ENCODE measurements around the gene SDHAF1. TPM values are rescaled to one million over a fixed set of nuclear protein-coding genes. Genes with fewer than 3 reads are reported as not detected.
"Not testable (repeated sequence)": the region's sequence is repeated elsewhere in the genome, so short reads cannot be mapped to it uniquely, and the experiment has no call there.

The SDHAF1 gene
- total and polyA plus RNA-seq, 5 donors = 10.9 to 14.9 (median 12.9) TPM

- Histone ChIP-seq H3K4me3 (ENCODE audit: low read length) (no peak overlapping the region), H3K9me3 (ENCODE audit: control insufficient read depth, low read length) (no peaks in the 10 kb centered on the region), H3K27me3 (ENCODE audit: control insufficient read depth, insufficient read depth) (no peaks in the 10 kb centered on the region), H3K4me1 (ENCODE audit: control insufficient read depth, insufficient read depth, low read length) (no peaks in the 10 kb centered on the region), H3K27ac (ENCODE audit: low read length) (no peak overlapping the region)
- WGBS = under 1% methylated on average over 9 of the region's 9 CpGs
- peak in 1 of 2 donors; percentile 43 for ATAC-seq
- DNase-seq = no peak
- intact Hi-C loops (cut with DNase I) = no loop called here
Observed at GRCh38 chr19:35963514-35963913, 31.5 kb upstream of the SDHAF1 start.

- intact Hi-C loops (cut with DNase I) = no loop called here
- H3K27ac ChIP-seq (ENCODE audit: low read length) = no peak overlapping the region
- no peaks in the 10 kb centered on the region for H3K9me3 ChIP-seq (ENCODE audit: control insufficient read depth, low read length)
- WGBS = 74% methylated on average over 3 of the region's 3 CpGs
- ATAC-seq (no peak), DNase-seq (no peak)
- H3K4me1 ChIP-seq (ENCODE audit: control insufficient read depth, insufficient read depth, low read length) = no peaks in the 10 kb centered on the region
- no peaks in the 10 kb centered on the region for H3K27me3 ChIP-seq (ENCODE audit: control insufficient read depth, insufficient read depth)
- H3K4me3 ChIP-seq (ENCODE audit: low read length) = no peak overlapping the region
Observed at GRCh38 chr19:35966771-35967170, 28.2 kb upstream of the SDHAF1 start.

- DNase-seq = no peak
- ATAC-seq = no peak
- 42% methylated on average over 8 of the region's 8 CpGs for WGBS
- Histone ChIP-seq H3K27ac (ENCODE audit: low read length) (no peak overlapping the region), H3K4me3 (ENCODE audit: low read length) (no peak overlapping the region), H3K4me1 (ENCODE audit: control insufficient read depth, insufficient read depth, low read length) (no peaks in the 10 kb centered on the region), H3K27me3 (ENCODE audit: control insufficient read depth, insufficient read depth) (no peaks in the 10 kb centered on the region), H3K9me3 (ENCODE audit: control insufficient read depth, low read length) (no peaks in the 10 kb centered on the region)
- intact Hi-C loops (cut with DNase I) = no loop called here
Observed at GRCh38 chr19:35973487-35973886, 21.5 kb upstream of the SDHAF1 start.

- ATAC-seq (no peak), DNase-seq (no peak)
- intact Hi-C loops (cut with DNase I) = no loop called here
- H3K27ac ChIP-seq (ENCODE audit: low read length) = no peak overlapping the region
- no peaks in the 10 kb centered on the region for H3K27me3 ChIP-seq (ENCODE audit: control insufficient read depth, insufficient read depth)
- no peak overlapping the region for H3K4me3 ChIP-seq (ENCODE audit: low read length)
- no peaks in the 10 kb centered on the region for H3K4me1 ChIP-seq (ENCODE audit: control insufficient read depth, insufficient read depth, low read length)
- WGBS = 32% methylated on average over 5 of the region's 5 CpGs
- no peaks in the 10 kb centered on the region for H3K9me3 ChIP-seq (ENCODE audit: control insufficient read depth, low read length)
Observed at GRCh38 chr19:35975608-35976214, 19.3 kb upstream of the SDHAF1 start.

GRCh38 chr19:35977446-35978222 lies 17.4 kb upstream of the SDHAF1 start:
- no peaks in the 10 kb centered on the region for H3K9me3 ChIP-seq (ENCODE audit: control insufficient read depth, low read length)
- H3K4me1 ChIP-seq (ENCODE audit: control insufficient read depth, insufficient read depth, low read length) = no peaks in the 10 kb centered on the region
- H3K27ac ChIP-seq (ENCODE audit: low read length) = no peak overlapping the region
- ATAC-seq (no peak), DNase-seq (no peak)
- H3K27me3 ChIP-seq (ENCODE audit: control insufficient read depth, insufficient read depth) = no peaks in the 10 kb centered on the region
- 52% methylated on average over 14 of the region's 14 CpGs for WGBS
- no peak overlapping the region for H3K4me3 ChIP-seq (ENCODE audit: low read length)
- intact Hi-C loops (cut with DNase I) = no loop called here

- H3K4me3 ChIP-seq (ENCODE audit: low read length) = no peak overlapping the region
- no peaks in the 10 kb centered on the region for H3K9me3 ChIP-seq (ENCODE audit: control insufficient read depth, low read length)
- WGBS = 44% methylated on average over 5 of the region's 5 CpGs
- intact Hi-C loops (cut with DNase I) = no loop called here
- H3K27me3 ChIP-seq (ENCODE audit: control insufficient read depth, insufficient read depth) = no peaks in the 10 kb centered on the region
- DNase-seq (no peak), ATAC-seq (no peak)
- H3K4me1 ChIP-seq (ENCODE audit: control insufficient read depth, insufficient read depth, low read length) = no peaks in the 10 kb centered on the region
- no peak overlapping the region for H3K27ac ChIP-seq (ENCODE audit: low read length)
Observed at GRCh38 chr19:35978271-35978670, 16.7 kb upstream of the SDHAF1 start.

DNA sequence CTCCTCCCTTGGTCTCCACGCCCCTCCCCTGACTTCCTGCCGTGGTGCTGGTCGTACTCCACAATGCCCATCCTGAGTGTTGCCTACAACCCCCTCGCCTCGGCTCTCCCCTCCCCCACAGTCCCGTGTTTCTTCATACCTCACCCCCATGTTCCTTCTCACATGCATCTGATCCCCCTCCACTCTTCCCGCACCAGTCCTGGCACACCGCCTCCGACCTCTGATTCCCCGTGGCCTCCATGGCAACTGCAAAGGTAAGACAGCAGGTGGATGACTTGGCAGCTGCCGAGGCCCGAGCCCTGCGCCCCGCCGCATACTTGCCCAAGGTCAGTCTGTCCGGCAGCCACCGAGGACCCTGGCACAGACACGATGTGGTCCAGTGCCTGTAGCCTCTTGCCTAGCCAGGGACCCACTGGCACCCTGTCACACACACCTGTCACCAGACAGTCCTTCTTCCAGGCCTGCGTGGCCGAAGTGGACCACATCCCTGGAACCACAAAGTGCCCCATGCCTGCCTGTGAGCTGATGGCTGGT lies 16.1 kb upstream of the SDHAF1 start:
- Histone ChIP-seq H3K9me3 (ENCODE audit: control insufficient read depth, low read length) (no peaks in the 10 kb centered on the region), H3K4me1 (ENCODE audit: control insufficient read depth, insufficient read depth, low read length) (no peaks in the 10 kb centered on the region), H3K4me3 (ENCODE audit: low read length) (no peak overlapping the region), H3K27me3 (ENCODE audit: control insufficient read depth, insufficient read depth) (no peaks in the 10 kb centered on the region), H3K27ac (ENCODE audit: low read length) (no peak overlapping the region)
- no peak for DNase-seq
- intact Hi-C loops (cut with DNase I) = no loop called here
- 63% methylated on average over 20 of the region's 20 CpGs for WGBS
- no peak for ATAC-seq

GRCh38 chr19:35980997-35981396 lies 14.0 kb upstream of the SDHAF1 start:
- ATAC-seq; DNase-seq; H3K27me3 ChIP-seq (ENCODE audit: control insufficient read depth, insufficient read depth); intact Hi-C loops (cut with DNase I); H3K27ac ChIP-seq (ENCODE audit: low read length); H3K4me1 ChIP-seq (ENCODE audit: control insufficient read depth, insufficient read depth, low read length); H3K4me3 ChIP-seq (ENCODE audit: low read length); H3K9me3 ChIP-seq (ENCODE audit: control insufficient read depth, low read length): not testable (repeated sequence)
- 87% methylated on average over 4 of the region's 4 CpGs for WGBS

DNA sequence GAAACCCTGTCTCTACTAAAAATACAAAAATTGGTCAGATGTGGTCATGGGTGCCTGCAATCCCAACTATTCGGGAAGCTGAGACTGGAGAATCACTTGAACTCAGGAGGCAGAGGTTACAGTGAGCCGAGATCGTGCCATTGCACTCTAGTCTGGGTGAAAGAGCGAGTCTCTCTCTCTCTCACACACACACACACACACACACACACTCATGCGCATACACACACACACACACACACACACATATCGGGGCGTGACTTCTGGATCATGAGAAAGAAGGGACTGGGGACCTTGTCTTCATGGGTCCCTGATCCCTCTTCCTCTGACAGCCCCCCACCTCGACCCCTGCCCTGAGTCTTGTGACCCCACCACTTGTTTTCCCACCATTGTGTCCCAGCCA lies 11.8 kb upstream of the SDHAF1 start:
- Histone ChIP-seq H3K4me1 (ENCODE audit: control insufficient read depth, insufficient read depth, low read length) (no peaks in the 10 kb centered on the region), H3K27me3 (ENCODE audit: control insufficient read depth, insufficient read depth) (no peaks in the 10 kb centered on the region), H3K9me3 (ENCODE audit: control insufficient read depth, low read length) (no peaks in the 10 kb centered on the region), H3K4me3 (ENCODE audit: low read length) (no peak overlapping the region), H3K27ac (ENCODE audit: low read length) (no peak overlapping the region)
- no peak for DNase-seq
- intact Hi-C loops (cut with DNase I) = no loop called here
- WGBS = 78% methylated on average over 8 of the region's 8 CpGs
- no peak for ATAC-seq

GRCh38 chr19:35986111-35986510 lies 8.9 kb upstream of the SDHAF1 start:
- no peak for ATAC-seq
- Histone ChIP-seq H3K4me1 (ENCODE audit: control insufficient read depth, insufficient read depth, low read length) (no peaks in the 10 kb centered on the region), H3K27ac (ENCODE audit: low read length) (no peak overlapping the region), H3K9me3 (ENCODE audit: control insufficient read depth, low read length) (no peaks in the 10 kb centered on the region), H3K4me3 (ENCODE audit: low read length) (no peak overlapping the region), H3K27me3 (ENCODE audit: control insufficient read depth, insufficient read depth) (no peaks in the 10 kb centered on the region)
- 91% methylated on average over 5 of the region's 5 CpGs for WGBS
- intact Hi-C loops (cut with DNase I) = no loop called here
- DNase-seq = no peak

- Histone ChIP-seq H3K4me3 (ENCODE audit: low read length) (peak overlapping the region; percentile 44), H3K27me3 (ENCODE audit: control insufficient read depth, insufficient read depth) (no peaks in the 10 kb centered on the region), H3K4me1 (ENCODE audit: control insufficient read depth, insufficient read depth, low read length) (no peaks in the 10 kb centered on the region), H3K27ac (ENCODE audit: low read length) (no peak overlapping the region), H3K9me3 (ENCODE audit: control insufficient read depth, low read length) (no peaks in the 10 kb centered on the region)
- intact Hi-C loops (cut with DNase I) = no loop called here
- ATAC-seq (peak; percentile 47 to 56), DNase-seq (peak in 2 of 3 donors; percentile 66 to 82)
- WGBS = 8% methylated on average over 54 of the region's 54 CpGs
Observed at GRCh38 chr19:35986664-35987570, 8.1 kb upstream of the SDHAF1 start.

Measured in right cardiac atrium (tissue), 5 donors.